ENCODE data around the gene IL3. TPM values are rescaled to one million over a fixed set of nuclear protein-coding genes. Genes with fewer than 3 reads are reported as not detected.

Gene IL3
- total RNA-seq, 1 donor from 2014 or later: not detected

DNA sequence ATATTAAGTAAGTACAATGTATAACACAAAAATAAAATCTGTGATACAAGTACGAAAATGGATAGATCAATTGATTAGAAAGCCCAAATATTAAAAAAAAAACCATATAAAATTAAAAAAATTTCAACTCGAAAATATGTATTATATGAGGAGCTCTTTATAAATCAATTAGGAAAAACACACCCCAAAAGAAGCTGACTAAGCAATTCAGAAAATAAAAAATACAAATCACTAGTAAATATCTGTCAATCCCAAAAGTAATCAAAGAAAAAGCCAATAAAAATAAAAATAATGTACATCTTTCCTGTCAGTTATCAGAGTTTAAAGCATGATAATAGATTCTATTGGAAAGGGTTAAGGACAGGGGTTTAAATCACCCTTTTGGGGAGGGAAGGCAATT lies 38.8 kb upstream of the IL3 start:
- TF ChIP-seq EZH2 (IDR thresholded peaks at IDR 0.05; ENCODE audit: insufficient read depth, low read length) (no peak), CTCF (IDR thresholded peaks at IDR 0.05; ENCODE audit: insufficient read depth, low read depth, low read length) (no peak)
- peaks cover 18% of the 10 kb centered on the region for H3K27me3 Mint-ChIP-seq (ENCODE audit: low read depth, unreplicated experiment)
- no peak for FAIRE-seq

DNA sequence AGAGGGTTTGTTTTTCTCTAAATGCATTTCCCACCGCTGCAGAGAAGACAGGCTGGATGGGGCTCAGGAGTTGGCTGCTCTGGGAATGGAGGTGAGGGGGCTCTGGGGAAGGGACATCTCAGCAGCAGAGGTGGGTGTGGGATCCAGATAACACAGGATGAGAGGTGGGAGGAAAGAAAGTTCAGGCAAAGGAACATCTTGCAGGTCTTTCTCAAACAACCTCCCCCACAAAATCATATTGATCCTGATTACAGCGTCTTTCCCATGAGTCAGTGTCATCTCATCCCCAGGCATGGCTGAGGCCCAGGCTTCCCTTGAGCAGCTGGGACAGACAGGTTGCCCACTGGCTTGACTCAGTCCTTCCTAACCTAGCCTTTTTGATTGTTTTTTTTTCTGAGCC lies 37.7 kb upstream of the IL3 start:
- H3K27me3 ChIP-seq (ENCODE audit: insufficient read depth, low read length): peaks cover 14% of the 10 kb centered on the region
- H4K20me1 ChIP-seq (ENCODE audit: insufficient read depth, low read length): no peaks in the 10 kb centered on the region
- no peak overlapping the region for H2AFZ ChIP-seq (ENCODE audit: low read depth, low read length)
- no peaks in the 10 kb centered on the region for H3K36me3 ChIP-seq (ENCODE audit: insufficient read depth, low read length)
- no peaks in the 10 kb centered on the region for H3K79me2 ChIP-seq (ENCODE audit: insufficient read depth, low read length)
- no peaks in the 10 kb centered on the region for H3K9me3 ChIP-seq (ENCODE audit: insufficient read depth, low read depth, low read length)
- H3K4me3 ChIP-seq (ENCODE audit: insufficient read depth, low read depth, low read length): no peak overlapping the region
- Mint-ChIP-seq H3K27ac (ENCODE audit: unreplicated experiment) (no peak overlapping the region), H3K4me1 (ENCODE audit: low read depth, unreplicated experiment) (peaks cover 8% of the 10 kb centered on the region), H3K9me3 (ENCODE audit: unreplicated experiment) (no peaks in the 10 kb centered on the region), H3K36me3 (ENCODE audit: low read depth, unreplicated experiment) (no peaks in the 10 kb centered on the region), H3K4me3 (ENCODE audit: unreplicated experiment) (no peak overlapping the region), H3K27me3 (ENCODE audit: low read depth, unreplicated experiment) (peaks cover 18% of the 10 kb centered on the region)
- no peak for FAIRE-seq
- no peak overlapping the region for H3K27ac ChIP-seq (ENCODE audit: low read depth, low read length)
- no peak for DNase-seq (ENCODE audit: low read depth)
- no peak overlapping the region for H3K4me2 ChIP-seq (ENCODE audit: low read length)
- no peak for TF ChIP-seq CTCF (IDR thresholded peaks at IDR 0.05; ENCODE audit: insufficient read depth, low read depth, low read length)
- no peak for TF ChIP-seq EZH2 (IDR thresholded peaks at IDR 0.05; ENCODE audit: insufficient read depth, low read length)
- no peak overlapping the region for H3K9ac ChIP-seq (ENCODE audit: low read length)
- H3K4me1 ChIP-seq (ENCODE audit: insufficient read depth, low read length): no peaks in the 10 kb centered on the region

More for the DNA sequence above, 38.8 kb upstream of the IL3 start:
- DNase-seq (ENCODE audit: low read depth): no peak
- Histone ChIP-seq H3K27ac (ENCODE audit: low read depth, low read length) (no peak overlapping the region), H3K9me3 (ENCODE audit: insufficient read depth, low read depth, low read length) (no peaks in the 10 kb centered on the region), H4K20me1 (ENCODE audit: insufficient read depth, low read length) (no peaks in the 10 kb centered on the region), H3K9ac (ENCODE audit: low read length) (no peak overlapping the region), H3K4me2 (ENCODE audit: low read length) (no peak overlapping the region), H3K4me3 (ENCODE audit: insufficient read depth, low read depth, low read length) (no peak overlapping the region), H3K4me1 (ENCODE audit: insufficient read depth, low read length) (no peaks in the 10 kb centered on the region), H3K27me3 (ENCODE audit: insufficient read depth, low read length) (peaks cover 18% of the 10 kb centered on the region), H3K36me3 (ENCODE audit: insufficient read depth, low read length) (no peaks in the 10 kb centered on the region), H2AFZ (ENCODE audit: low read depth, low read length) (no peak overlapping the region), H3K79me2 (ENCODE audit: insufficient read depth, low read length) (no peaks in the 10 kb centered on the region)
- Mint-ChIP-seq H3K4me1 (ENCODE audit: low read depth, unreplicated experiment) (peaks cover 8% of the 10 kb centered on the region), H3K36me3 (ENCODE audit: low read depth, unreplicated experiment) (no peaks in the 10 kb centered on the region), H3K27ac (ENCODE audit: unreplicated experiment) (no peak overlapping the region), H3K9me3 (ENCODE audit: unreplicated experiment) (no peaks in the 10 kb centered on the region), H3K4me3 (ENCODE audit: unreplicated experiment) (no peak overlapping the region)

- no peak overlapping the region for H3K4me2 ChIP-seq (ENCODE audit: low read length)
- TF ChIP-seq EZH2 (IDR thresholded peaks at IDR 0.05; ENCODE audit: insufficient read depth, low read length): no peak
- TF ChIP-seq CTCF (IDR thresholded peaks at IDR 0.05; ENCODE audit: insufficient read depth, low read depth, low read length): no peak
- Mint-ChIP-seq H3K27me3 (ENCODE audit: low read depth, unreplicated experiment) (peaks cover 19% of the 10 kb centered on the region), H3K27ac (ENCODE audit: unreplicated experiment) (no peak overlapping the region), H3K4me1 (ENCODE audit: low read depth, unreplicated experiment) (peaks cover 8% of the 10 kb centered on the region), H3K4me3 (ENCODE audit: unreplicated experiment) (no peak overlapping the region), H3K9me3 (ENCODE audit: unreplicated experiment) (no peaks in the 10 kb centered on the region), H3K36me3 (ENCODE audit: low read depth, unreplicated experiment) (no peaks in the 10 kb centered on the region)
- no peaks in the 10 kb centered on the region for H4K20me1 ChIP-seq (ENCODE audit: insufficient read depth, low read length)
- H3K4me3 ChIP-seq (ENCODE audit: insufficient read depth, low read depth, low read length): no peak overlapping the region
- H3K27ac ChIP-seq (ENCODE audit: low read depth, low read length): no peak overlapping the region
- H3K4me1 ChIP-seq (ENCODE audit: insufficient read depth, low read length): no peaks in the 10 kb centered on the region
- H3K27me3 ChIP-seq (ENCODE audit: insufficient read depth, low read length): peaks cover 10% of the 10 kb centered on the region
- DNase-seq (ENCODE audit: low read depth) (no peak), FAIRE-seq (no peak)
- H3K9ac ChIP-seq (ENCODE audit: low read length): no peak overlapping the region
- H3K9me3 ChIP-seq (ENCODE audit: insufficient read depth, low read depth, low read length): no peaks in the 10 kb centered on the region
- H3K79me2 ChIP-seq (ENCODE audit: insufficient read depth, low read length): no peaks in the 10 kb centered on the region
- no peak overlapping the region for H2AFZ ChIP-seq (ENCODE audit: low read depth, low read length)
- H3K36me3 ChIP-seq (ENCODE audit: insufficient read depth, low read length): no peaks in the 10 kb centered on the region
These were observed 37.0 kb upstream of the IL3 start for GRCh38 chr5:132023258-132024116.
